Measurements from ENCODE around the gene PAF1.

The PAF1 gene

GRCh38 chr19:39419003-39419402, 28.1 kb upstream of the PAF1 start:
- no peak overlapping the region for H3K4me3 ChIP-seq (ENCODE audit: low read depth, low read length)
- DNase-seq (ENCODE audit: low read depth): no peak

- no peak overlapping the region for H3K4me3 ChIP-seq (ENCODE audit: low read depth, low read length)
- no peak for DNase-seq (ENCODE audit: low read depth)
Measured at GRCh38 chr19:39417463-39418181, 26.7 kb upstream of the PAF1 start.

GRCh38 chr19:39416152-39417120, 25.5 kb upstream of the PAF1 start:
- no peak for DNase-seq (ENCODE audit: low read depth)
- no peak overlapping the region for H3K4me3 ChIP-seq (ENCODE audit: low read depth, low read length)

- peak overlapping the region; percentile 78 for H3K4me3 ChIP-seq (ENCODE audit: low read depth, low read length)
- DNase-seq (ENCODE audit: low read depth): no peak
Measured at GRCh38 chr19:39415111-39416046, 24.5 kb upstream of the PAF1 start.

- H3K4me3 ChIP-seq (ENCODE audit: low read depth, low read length): peak overlapping the region; percentile 78
- no peak for DNase-seq (ENCODE audit: low read depth)
Measured at GRCh38 chr19:39413911-39414608, 23.2 kb upstream of the PAF1 start.

GRCh38 chr19:39413272-39413910, 22.5 kb upstream of the PAF1 start:
- DNase-seq (ENCODE audit: low read depth): no peak
- H3K4me3 ChIP-seq (ENCODE audit: low read depth, low read length): peak overlapping the region; percentile 78

- peak overlapping the region; percentile 78 for H3K4me3 ChIP-seq (ENCODE audit: low read depth, low read length)
- no peak for DNase-seq (ENCODE audit: low read depth)
Measured at GRCh38 chr19:39412867-39413271, 22.0 kb upstream of the PAF1 start.

GRCh38 chr19:39412100-39412866, 21.4 kb upstream of the PAF1 start, which contains the start of gene PLEKHG2:
Gene PLEKHG2 (plus strand): TSS chr19:39412669. CDS start chr19:39414087, 1,418 bp downstream.
- peak; percentile 99 for DNase-seq (ENCODE audit: low read depth)

GRCh38 chr19:39411832-39412099, 20.9 kb upstream of the PAF1 start:
- peak; percentile 75 for DNase-seq (ENCODE audit: low read depth)
- peak overlapping the region; percentile 22 for H3K4me3 ChIP-seq (ENCODE audit: low read depth, low read length)

More at GRCh38 chr19:39412100-39412866, 21.4 kb upstream of the PAF1 start, which contains the start of gene PLEKHG2:
- H3K4me3 ChIP-seq (ENCODE audit: low read depth, low read length): peak within 1 kb of the TSS; percentile 78

- DNase-seq (ENCODE audit: low read depth): peak; percentile 35
- peak overlapping the region; percentile 22 for H3K4me3 ChIP-seq (ENCODE audit: low read depth, low read length)
Measured at GRCh38 chr19:39411081-39411831, 20.4 kb upstream of the PAF1 start.

- H3K4me3 ChIP-seq (ENCODE audit: low read depth, low read length): peak overlapping the region; percentile 2
- DNase-seq (ENCODE audit: low read depth): no peak
Measured at GRCh38 chr19:39410831-39411080, 19.9 kb upstream of the PAF1 start.

GRCh38 chr19:39410017-39410830, 19.3 kb upstream of the PAF1 start:
- DNase-seq (ENCODE audit: low read depth): no peak
- peak overlapping the region; percentile 97 for H3K4me3 ChIP-seq (ENCODE audit: low read depth, low read length)

- peak; percentile 61 for DNase-seq (ENCODE audit: low read depth)
- peak overlapping the region; percentile 97 for H3K4me3 ChIP-seq (ENCODE audit: low read depth, low read length)
Measured at GRCh38 chr19:39409208-39410016, 18.5 kb upstream of the PAF1 start.

- no peak for DNase-seq (ENCODE audit: low read depth)
- peak overlapping the region; percentile 97 for H3K4me3 ChIP-seq (ENCODE audit: low read depth, low read length)
Measured at GRCh38 chr19:39408392-39409207, 17.7 kb upstream of the PAF1 start.

Measured in skeletal muscle cell (primary cell).